Keratinocyte (primary cell): ENCODE measurements around the gene SHISA3. TPM values are rescaled to one million over a fixed set of nuclear protein-coding genes. Genes with fewer than 3 reads are reported as not detected.

Experiments used
- DNase-seq: peaks from one replicate; pipeline ENCODE4 v3.0.0-alpha.2; 2011; ENCODE audit warnings: low read depth, missing footprints, low spot score
- FAIRE-seq: peaks from 2 replicates; lab custom pipeline; 2011; peaks lifted over from hg19 to GRCh38; lab: Jason Lieb, UNC
- H2AFZ ChIP-seq: 2 replicates; pipeline ENCODE4 v1.6.0; 2012; ENCODE audit warnings: low read length, control low read depth, inconsistent platforms; ENCODE audit not compliant: control insufficient read depth
- H3K27ac ChIP-seq: 2 replicates; pipeline ENCODE4 v1.5.1; 2011; ENCODE audit warnings: low read length; ENCODE audit not compliant: control insufficient read depth, insufficient read depth
- H3K27me3 ChIP-seq: 3 replicates; pipeline ENCODE4 v1.6.0; 2011; ENCODE audit warnings: low read length; ENCODE audit not compliant: control insufficient read depth, insufficient read depth; ENCODE audit errors: extremely low read depth
- H3K36me3 ChIP-seq, 2 experiments: 2 replicates in 1 of 2; 3 replicates in 1 of 2; pipeline ENCODE4 v1.5.1; 2011; ENCODE audit warnings: low read length in 2 of 2, mild to moderate bottlenecking in 1 of 2; ENCODE audit not compliant: control insufficient read depth in 2 of 2, insufficient read depth in 2 of 2; ENCODE audit errors: extremely low read depth in 1 of 2
- H3K4me1 ChIP-seq: 3 replicates; pipeline ENCODE4 v1.5.1; 2011; ENCODE audit warnings: low read length; ENCODE audit not compliant: control insufficient read depth, insufficient read depth; ENCODE audit errors: extremely low read depth
- H3K4me2 ChIP-seq: 3 replicates; pipeline ENCODE4 v1.6.0; 2011; ENCODE audit warnings: low read depth, low read length; ENCODE audit not compliant: control insufficient read depth, insufficient read depth; ENCODE audit errors: extremely low read depth
- H3K4me3 ChIP-seq, 3 experiments: fragments of 200-600 bp in 1 of 3; sonication (generic) in 1 of 3; 2 replicates in 2 of 3; 3 replicates in 1 of 3; pipeline ENCODE4 v1.5.1; 2011 to 2016; ENCODE audit warnings: low read length in 3 of 3, mild to moderate bottlenecking in 3 of 3, control low read depth in 2 of 3, inconsistent platforms in 1 of 3, low read depth in 1 of 3, mixed read lengths in 1 of 3, mixed run types in 1 of 3, moderate library complexity in 1 of 3; ENCODE audit not compliant: control insufficient read depth in 2 of 3, insufficient read depth in 2 of 3; ENCODE audit errors: extremely low read depth in 1 of 3
- H3K79me2 ChIP-seq: 2 replicates; pipeline ENCODE4 v1.6.0; 2012; ENCODE audit warnings: low read length; ENCODE audit not compliant: control insufficient read depth, insufficient read depth
- H3K9ac ChIP-seq: 3 replicates; pipeline ENCODE4 v1.6.0; 2011; ENCODE audit warnings: low read length; ENCODE audit not compliant: control insufficient read depth, insufficient read depth; ENCODE audit errors: extremely low read depth
- H3K9me1 ChIP-seq: 3 replicates; pipeline ENCODE4 v1.6.0; 2011; ENCODE audit warnings: low read length; ENCODE audit not compliant: control insufficient read depth, insufficient read depth; ENCODE audit errors: extremely low read depth
- H3K9me3 ChIP-seq: 2 replicates; pipeline ENCODE4 v1.5.1; 2012; ENCODE audit warnings: low read depth, low read length; ENCODE audit not compliant: control insufficient read depth
- H4K20me1 ChIP-seq: 3 replicates; pipeline ENCODE4 v1.6.0; 2011; ENCODE audit warnings: low read length; ENCODE audit not compliant: control insufficient read depth, insufficient read depth; ENCODE audit errors: extremely low read depth
- EZH2 ChIP-seq: IDR thresholded peaks from one replicate; pipeline ENCODE4 v1.6.1; 2012; ENCODE audit warnings: inconsistent platforms, mild to moderate bottlenecking, low read length, moderate library complexity
- dilution Hi-C: fragments of 300-500 bp; cut with MboI; formaldehyde crosslinking; loops from one replicate; pipeline ENCODE4 v1.7.0; 2020; ENCODE audit warnings: low sequenced_read_pairs; ENCODE audit not compliant: extremely low pct_ligation_motif_present
- polyA plus RNA-seq, 5 experiments: library from polyadenylated mRNA; depleted of rRNA in 3 of 5; stranded (reverse) in 3 of 5; stranded (forward) in 1 of 5; unstranded in 1 of 5; fragments of >200 nt; gene quantifications; 1 replicate in 1 of 5; 2 replicates in 3 of 5; 3 replicates in 1 of 5; pipeline versions ENCODE4 v1.2.1 to v1.2.3, GENCODE V29; 2011 to 2012; ENCODE audit warnings: missing spikeins in 2 of 5, low read depth in 1 of 5, low replicate concordance in 1 of 5
- TF ChIP-seq, protein P1 (sequence below), 3 experiments: IDR thresholded peaks in 1 of 3; conservative IDR thresholded peaks in 1 of 3; optimal IDR thresholded peaks in 1 of 3; 2 replicates in 2 of 3; 3 replicates in 1 of 3; pipeline versions ENCODE3 to v1.5.1; 2011; ENCODE audit warnings: low read length in 3 of 3, mild to moderate bottlenecking in 3 of 3, moderate library complexity in 2 of 3, control low read depth in 1 of 3, inconsistent platforms in 1 of 3; ENCODE audit not compliant: insufficient read depth in 2 of 3; ENCODE audit errors: extremely low read depth in 1 of 3

SHISA3 gene
- polyA plus RNA-seq, 1 donor (not counting 4 experiments of a cell fraction or from before 2014, with no cell fraction given), result not detected

DNA sequence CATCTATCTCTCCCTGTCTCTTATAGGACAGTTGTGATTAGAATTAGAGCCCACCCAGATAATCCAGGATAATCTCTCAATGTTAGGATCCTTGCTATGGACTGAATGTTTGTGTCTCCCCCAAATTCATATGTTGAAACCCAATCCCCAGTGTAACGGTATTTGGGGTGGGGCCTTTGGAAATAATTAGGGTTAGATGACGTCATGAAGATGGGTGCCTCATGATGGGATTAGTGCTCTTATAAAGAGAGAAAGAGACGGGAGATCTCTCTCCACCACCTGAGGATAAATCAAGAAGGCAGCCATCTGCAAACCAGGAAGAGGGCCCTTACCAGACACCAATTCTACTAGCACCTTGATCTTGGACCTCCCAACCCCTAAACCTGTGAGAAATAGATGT is 33.7 kb upstream of the SHISA3 start:
- H4K20me1 ChIP-seq, result no peaks in the 10 kb centered on the region
- dilution Hi-C loops, result no loop called here
- FAIRE-seq, result no peak

DNA sequence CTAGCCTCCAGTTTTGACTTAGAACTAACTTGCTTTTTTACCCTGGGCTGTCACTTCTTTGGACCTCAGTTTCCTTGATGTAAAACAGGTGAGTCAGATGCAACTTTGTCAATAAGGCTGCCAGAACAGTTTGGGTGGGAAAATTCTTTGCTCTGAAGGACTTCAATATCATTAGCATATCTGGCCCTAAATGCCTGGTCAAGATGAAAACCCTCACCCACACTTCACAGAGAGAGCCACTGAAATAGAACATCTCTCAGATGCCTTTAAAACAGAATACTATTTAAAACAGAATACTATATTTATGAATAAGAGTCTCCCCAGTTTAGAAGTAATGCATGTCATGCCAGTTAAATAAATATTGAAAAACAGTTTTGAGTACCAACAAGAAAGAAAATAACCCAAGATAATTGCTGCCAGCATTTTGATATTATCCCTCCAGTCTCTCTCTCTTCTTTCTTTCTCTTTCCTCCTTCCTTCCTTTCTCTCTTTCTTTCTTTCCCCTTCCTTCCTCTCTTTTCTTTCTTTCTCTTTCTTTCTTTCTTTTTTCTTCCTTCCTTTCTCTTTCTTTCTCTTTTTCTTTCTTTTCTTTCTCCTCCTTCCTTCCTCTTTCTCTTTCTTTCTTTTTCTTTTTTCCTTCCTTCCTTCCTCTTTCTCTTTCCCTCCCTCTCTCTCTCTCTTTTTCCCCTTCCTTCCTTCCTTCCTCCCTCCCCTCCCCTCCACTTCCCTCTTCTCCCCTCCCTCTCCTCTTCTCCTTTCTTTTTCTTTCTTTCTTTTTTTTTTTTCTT is 32.8 kb upstream of the SHISA3 start:
- no peak overlapping the region for H3K4me2 ChIP-seq
- DNase-seq, result no peak
- H3K9me1 ChIP-seq, result no peaks in the 10 kb centered on the region
- no peaks in the 10 kb centered on the region for H4K20me1 ChIP-seq
- no peaks in the 10 kb centered on the region for H3K4me1 ChIP-seq
- H2AFZ ChIP-seq, result no peak overlapping the region
- no peaks in the 10 kb centered on the region for H3K9me3 ChIP-seq
- no peak for TF ChIP-seq EZH2
- TF ChIP-seq, protein P1, sequence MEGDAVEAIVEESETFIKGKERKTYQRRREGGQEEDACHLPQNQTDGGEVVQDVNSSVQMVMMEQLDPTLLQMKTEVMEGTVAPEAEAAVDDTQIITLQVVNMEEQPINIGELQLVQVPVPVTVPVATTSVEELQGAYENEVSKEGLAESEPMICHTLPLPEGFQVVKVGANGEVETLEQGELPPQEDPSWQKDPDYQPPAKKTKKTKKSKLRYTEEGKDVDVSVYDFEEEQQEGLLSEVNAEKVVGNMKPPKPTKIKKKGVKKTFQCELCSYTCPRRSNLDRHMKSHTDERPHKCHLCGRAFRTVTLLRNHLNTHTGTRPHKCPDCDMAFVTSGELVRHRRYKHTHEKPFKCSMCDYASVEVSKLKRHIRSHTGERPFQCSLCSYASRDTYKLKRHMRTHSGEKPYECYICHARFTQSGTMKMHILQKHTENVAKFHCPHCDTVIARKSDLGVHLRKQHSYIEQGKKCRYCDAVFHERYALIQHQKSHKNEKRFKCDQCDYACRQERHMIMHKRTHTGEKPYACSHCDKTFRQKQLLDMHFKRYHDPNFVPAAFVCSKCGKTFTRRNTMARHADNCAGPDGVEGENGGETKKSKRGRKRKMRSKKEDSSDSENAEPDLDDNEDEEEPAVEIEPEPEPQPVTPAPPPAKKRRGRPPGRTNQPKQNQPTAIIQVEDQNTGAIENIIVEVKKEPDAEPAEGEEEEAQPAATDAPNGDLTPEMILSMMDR (optimal IDR thresholded peaks at IDR 0.05 in 1 of 3, IDR thresholded peaks at IDR 0.05 in 1 of 3, conservative IDR thresholded peaks at IDR 0.05 in 1 of 3; ENCODE audit: extremely low read depth in 1 of 3, insufficient read depth in 2 of 3, low read length in 3 of 3), result no peak
- H3K4me3 ChIP-seq, result no peak overlapping the region
- dilution Hi-C loops, result no loop called here
- FAIRE-seq, result no peak
- H3K79me2 ChIP-seq, result no peaks in the 10 kb centered on the region
- no peak overlapping the region for H3K9ac ChIP-seq
- H3K27me3 ChIP-seq, result no peaks in the 10 kb centered on the region
- H3K36me3 ChIP-seq, result no peaks in the 10 kb centered on the region
- no peak overlapping the region for H3K27ac ChIP-seq

More for the DNA sequence above, 33.7 kb upstream of the SHISA3 start:
- no peak overlapping the region for H3K4me2 ChIP-seq
- no peak overlapping the region for H2AFZ ChIP-seq
- no peak for DNase-seq
- no peak overlapping the region for H3K9ac ChIP-seq
- no peak for TF ChIP-seq EZH2
- H3K79me2 ChIP-seq, result no peaks in the 10 kb centered on the region
- no peaks in the 10 kb centered on the region for H3K4me1 ChIP-seq
- H3K9me3 ChIP-seq, result no peaks in the 10 kb centered on the region
- H3K4me3 ChIP-seq, result no peak overlapping the region
- H3K27ac ChIP-seq, result no peak overlapping the region
- no peaks in the 10 kb centered on the region for H3K9me1 ChIP-seq
- no peaks in the 10 kb centered on the region for H3K36me3 ChIP-seq
- no peaks in the 10 kb centered on the region for H3K27me3 ChIP-seq
